GM19468 (cell line): ENCODE data around the gene WDR27.
A peak's percentile ranks its signal among the peaks of the same experiment; 100 is the strongest.

Experiments
- ATAC-seq: cut with Tn5 transposase; IDR thresholded peaks from one replicate; pipeline ENCODE4 v1.9.1; 2021; ENCODE audit warnings: mild to moderate bottlenecking, moderate library complexity, moderate number of reproducible peaks; ENCODE audit not compliant: unreplicated experiment; ENCODE audit errors: extremely low read depth

The WDR27 gene

DNA sequence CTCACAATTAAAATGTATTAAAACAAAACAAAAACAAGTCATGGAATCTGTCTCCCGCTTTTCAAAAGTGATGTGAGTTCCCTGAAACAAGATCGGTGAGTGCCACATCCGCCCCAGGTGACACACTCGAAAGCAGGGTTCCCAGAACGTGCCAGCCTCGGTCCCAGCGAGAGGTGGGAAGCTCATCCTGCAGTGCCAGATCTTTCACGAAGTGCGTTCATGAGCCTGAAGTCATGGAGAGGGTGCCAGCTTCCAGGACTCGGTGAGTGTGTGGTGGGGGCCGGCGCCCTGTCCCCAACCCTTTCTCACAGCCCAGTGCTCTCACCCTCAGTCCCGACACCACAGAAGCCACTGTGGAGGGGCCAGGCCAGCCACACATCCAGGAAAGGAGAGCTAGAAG is 127.4 kb downstream of the WDR27 start:
- no peak for ATAC-seq

GRCh38 chr6:169573883-169574282 is 127.9 kb downstream of the WDR27 start:
- no peak for ATAC-seq

DNA sequence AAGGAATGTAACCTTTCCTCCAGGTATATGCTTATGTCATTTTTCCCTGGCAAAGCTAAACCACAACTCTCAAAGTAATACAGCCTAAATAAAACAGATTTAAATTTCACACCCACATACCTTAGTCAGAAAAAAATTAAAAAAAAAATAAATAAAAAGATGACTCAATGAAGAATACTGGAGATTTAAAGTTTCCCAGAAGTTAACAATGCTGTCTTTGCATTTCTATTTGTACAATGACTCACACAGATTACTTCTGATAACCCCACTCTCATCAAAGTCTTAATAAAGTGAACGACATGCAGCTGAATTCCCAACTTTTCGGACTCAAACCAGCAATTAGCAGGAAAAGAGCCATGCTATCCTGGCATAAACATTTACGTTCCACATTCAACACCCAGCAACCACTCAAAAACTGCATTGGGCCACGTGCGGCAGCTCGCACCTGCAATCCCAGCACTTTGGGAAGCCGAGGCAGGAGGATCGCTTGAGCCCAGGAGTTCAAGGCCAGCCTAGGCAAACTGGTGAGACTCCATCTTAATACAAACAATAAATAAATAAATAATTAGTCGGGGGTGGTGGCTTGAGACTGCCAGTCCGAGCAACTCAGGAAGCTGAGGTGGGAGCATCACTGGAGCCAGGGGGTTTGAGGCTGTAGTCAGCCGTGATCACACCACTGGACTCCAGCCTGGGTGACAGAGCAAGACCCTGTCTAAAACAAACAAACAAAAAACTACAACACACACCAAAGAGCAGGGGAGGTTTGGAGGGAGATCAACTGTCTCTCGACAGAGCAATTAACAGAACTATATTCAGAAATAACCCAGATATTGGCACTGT is 130.5 kb downstream of the WDR27 start:
- no peak for ATAC-seq

- peak; percentile 44 for ATAC-seq
These were observed 133.3 kb downstream of the WDR27 start for GRCh38 chr6:169568314-169569087.

- no peak for ATAC-seq
These were observed 134.0 kb downstream of the WDR27 start for GRCh38 chr6:169567819-169568218.

- ATAC-seq = no peak
These were observed 134.7 kb downstream of the WDR27 start for GRCh38 chr6:169566961-169567750.

- no peak for ATAC-seq
These were observed 135.5 kb downstream of the WDR27 start for GRCh38 chr6:169566319-169566718.

DNA sequence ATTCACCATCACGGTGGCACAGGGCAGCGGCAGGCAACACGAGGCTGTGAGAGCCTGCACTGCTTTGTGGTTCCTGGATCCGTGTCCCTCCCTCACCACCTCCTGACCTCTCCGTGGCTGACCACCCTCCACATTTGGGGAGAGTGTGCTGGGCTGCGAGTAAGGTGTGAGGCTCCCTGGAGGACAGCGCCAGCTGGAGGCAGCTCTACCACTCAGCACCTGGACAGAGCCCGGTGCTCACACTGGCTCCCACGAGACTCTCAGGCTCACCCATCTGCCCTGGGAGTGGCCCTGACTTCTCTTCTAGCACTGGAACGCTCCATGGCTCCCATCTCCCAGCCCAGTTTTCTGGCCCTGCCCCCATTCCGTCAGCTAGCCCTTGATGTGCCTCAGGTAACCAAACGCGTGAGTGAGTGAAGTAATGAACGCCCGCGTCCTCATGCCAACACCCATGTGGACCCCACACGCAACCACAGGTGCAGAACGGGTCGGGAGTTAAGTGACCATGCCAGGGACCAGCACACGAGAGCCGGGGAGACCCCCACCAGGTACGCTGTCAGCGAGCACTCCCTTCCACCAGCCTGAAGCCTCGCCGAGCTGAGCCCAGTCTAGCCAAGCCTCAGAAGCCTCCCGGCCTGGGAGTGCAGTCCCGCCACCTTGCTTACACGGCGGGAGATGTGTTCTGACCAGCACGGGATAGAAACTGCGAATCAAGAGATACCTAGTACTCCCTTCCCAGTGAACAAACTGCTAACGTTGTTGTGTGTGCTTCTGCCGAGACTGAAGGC is 137.2 kb downstream of the WDR27 start:
- no peak for ATAC-seq

- ATAC-seq = no peak
These were observed 140.2 kb downstream of the WDR27 start for GRCh38 chr6:169561665-169562064.

DNA sequence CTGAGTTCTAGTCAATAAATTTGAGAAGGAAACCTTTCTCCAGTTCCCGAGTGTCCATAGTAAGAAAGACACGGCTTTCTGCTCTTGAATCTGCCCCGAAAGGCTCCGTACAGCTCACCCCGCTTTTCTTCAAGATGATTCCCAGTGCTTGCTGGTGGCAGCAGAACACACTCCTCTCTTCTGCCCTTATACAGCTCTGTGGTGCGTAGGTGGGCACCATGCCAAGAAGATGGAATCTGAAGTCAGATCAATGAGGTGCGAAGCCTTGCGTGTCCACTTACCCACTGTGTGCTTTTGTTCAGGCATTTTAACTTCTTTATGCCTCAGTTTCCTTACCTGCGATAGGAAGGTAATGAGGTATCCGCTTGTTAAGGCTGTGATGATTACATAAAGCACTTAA is 142.2 kb downstream of the WDR27 start:
- no peak for ATAC-seq

- ATAC-seq = no peak
These were observed 142.9 kb downstream of the WDR27 start for GRCh38 chr6:169558774-169559441.

DNA sequence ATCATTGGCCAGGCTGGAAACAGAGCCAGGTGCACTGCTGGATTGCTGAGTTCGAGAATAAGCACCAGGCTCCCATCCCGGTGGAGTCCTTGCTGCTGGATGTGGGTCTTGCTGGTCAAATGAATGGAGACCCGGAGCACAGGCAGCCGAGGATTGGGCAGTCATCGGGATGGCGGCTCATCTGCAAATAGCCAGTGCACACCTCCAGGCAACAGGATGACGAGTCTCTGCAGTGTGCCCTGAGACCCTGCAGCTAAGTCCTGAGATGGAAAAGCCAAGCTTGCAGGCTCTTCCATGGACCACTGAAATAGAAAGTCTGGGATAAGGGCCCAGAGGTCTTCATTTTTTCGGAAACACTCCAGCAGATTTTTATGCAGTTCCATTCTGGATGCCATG is 143.5 kb downstream of the WDR27 start:
- ATAC-seq = no peak

GRCh38 chr6:169557887-169558286 is 143.9 kb downstream of the WDR27 start:
- ATAC-seq = no peak

DNA sequence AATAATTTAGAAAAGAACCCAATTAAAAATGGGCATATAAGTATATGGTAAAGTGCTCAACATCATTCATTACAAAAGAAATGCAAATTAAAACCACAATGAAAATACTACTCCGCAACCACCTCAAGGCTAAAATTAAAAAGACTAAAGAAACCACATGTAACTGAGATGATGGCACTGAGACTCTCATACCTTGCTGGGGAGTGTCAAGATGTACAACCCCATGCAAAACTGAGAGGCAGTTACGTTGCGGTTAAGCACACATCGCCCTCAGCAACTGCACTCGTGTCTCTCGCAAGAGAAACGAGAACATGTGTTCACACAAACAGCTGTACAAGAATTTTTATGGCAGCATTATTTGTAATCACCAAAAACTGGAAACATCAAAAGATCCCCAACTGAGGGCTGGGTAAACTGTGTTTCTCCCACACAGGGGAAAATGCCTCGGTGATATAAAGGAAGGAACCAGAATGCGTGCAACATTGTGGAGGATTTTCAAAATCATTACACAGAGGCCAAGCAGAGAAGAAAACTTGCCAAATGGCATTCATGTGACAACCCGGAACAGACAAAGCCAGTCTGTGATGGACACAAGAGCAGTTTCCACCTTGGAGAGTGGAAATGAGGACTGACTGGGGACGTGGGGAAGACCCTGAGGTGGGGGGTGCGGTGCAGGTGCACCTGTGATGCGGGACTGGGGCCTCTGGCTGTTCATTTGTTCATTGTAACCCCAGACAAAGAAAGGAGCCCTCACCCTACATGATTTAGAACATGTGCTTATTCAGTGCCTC is 144.9 kb downstream of the WDR27 start:
- ATAC-seq = peak; percentile 99

GRCh38 chr6:169555971-169556617 is 145.7 kb downstream of the WDR27 start:
- ATAC-seq = no peak

GRCh38 chr6:169545982-169546381 is 155.8 kb downstream of the WDR27 start:
- ATAC-seq = no peak

- ATAC-seq = no peak
These were observed 158.1 kb downstream of the WDR27 start for GRCh38 chr6:169543704-169544103.

DNA sequence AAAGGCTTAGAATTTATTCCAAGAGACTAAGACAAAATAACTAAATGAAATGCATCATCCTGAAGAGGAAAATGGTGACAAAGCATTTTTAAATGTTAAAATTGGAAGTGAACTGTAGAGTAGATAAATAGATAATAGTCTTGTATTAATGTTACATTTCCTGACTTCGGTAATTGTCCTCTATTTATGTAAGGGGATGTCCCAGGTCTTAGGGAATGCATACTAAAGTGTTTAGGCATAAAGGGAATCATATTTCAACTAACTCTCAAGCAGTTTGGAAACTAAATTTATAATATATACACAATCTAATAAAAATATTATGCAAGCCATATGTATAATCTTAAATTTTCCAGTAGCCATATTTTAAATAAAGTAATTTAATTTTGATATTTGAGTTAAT is 159.3 kb downstream of the WDR27 start:
- no peak for ATAC-seq
